D341Med (cell line): Measurements from ENCODE around the gene FAM181A.
A peak's percentile ranks its signal among the peaks of the same experiment; 100 is the strongest.

Experiments
- DNase-seq: peaks from one replicate; pipeline ENCODE4 v3.0.0; 2012; ENCODE audit warnings: low spot score

The FAM181A gene

DNA sequence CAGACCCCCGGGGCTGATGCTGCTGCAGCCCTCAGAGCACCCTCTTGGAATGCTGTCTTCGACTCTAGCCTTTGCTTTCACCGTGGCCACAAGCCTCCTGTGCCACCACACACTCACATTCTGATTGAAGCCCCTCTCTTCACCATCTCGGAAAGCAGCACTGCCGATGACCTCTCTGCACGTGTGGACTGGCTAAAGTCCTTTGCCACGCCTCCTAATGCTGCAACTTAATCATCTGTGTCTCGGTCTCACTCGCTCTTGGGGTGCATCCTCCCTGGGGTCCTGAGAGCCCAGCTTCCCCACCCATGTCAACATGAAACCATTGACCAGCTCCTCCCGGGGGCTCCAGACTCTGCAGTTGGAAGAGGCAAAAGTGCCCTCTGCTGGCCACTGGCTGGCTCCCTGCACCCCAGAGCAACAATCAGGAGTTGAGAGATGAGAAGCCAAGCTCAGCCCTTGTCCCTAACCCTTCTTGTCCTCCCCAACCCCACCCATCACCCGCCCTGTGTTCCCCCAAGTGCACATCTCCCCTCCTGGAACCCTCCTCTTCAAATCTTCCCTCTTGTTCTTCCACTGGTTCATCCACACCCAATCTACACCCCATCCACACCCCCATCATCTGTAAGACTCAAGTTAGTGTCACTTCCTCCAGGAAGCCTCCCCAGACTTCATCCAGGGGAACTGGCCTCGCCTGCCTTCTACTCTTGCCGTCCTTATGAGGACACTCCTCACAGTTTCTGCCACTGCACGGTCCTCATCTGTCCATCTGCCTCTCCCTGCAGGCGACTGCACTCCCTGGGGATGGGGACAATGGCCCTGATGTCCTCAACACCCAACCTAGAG is 23.6 kb upstream of the FAM181A start:
- DNase-seq, result peak; percentile 55

DNA sequence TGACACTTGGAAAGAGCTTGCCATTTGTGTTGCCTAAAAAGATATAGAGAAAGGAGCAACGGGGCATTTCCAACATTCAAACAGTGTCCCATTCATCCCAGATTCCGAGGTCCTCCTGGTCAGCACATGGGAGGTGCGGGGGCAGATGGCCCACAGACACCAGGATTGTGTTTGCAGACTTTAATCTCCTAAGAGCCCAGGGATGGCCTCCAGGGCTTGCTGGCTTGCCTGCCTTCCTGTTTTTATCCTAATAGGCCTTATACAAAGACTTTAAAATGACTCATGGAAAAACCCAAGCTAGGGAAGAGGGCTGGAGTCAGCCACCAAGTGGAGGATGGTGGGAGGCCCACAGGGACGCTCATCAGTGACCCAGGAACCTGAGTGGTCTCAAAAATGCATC is 21.5 kb upstream of the FAM181A start:
- DNase-seq, result peak; percentile 51

DNA sequence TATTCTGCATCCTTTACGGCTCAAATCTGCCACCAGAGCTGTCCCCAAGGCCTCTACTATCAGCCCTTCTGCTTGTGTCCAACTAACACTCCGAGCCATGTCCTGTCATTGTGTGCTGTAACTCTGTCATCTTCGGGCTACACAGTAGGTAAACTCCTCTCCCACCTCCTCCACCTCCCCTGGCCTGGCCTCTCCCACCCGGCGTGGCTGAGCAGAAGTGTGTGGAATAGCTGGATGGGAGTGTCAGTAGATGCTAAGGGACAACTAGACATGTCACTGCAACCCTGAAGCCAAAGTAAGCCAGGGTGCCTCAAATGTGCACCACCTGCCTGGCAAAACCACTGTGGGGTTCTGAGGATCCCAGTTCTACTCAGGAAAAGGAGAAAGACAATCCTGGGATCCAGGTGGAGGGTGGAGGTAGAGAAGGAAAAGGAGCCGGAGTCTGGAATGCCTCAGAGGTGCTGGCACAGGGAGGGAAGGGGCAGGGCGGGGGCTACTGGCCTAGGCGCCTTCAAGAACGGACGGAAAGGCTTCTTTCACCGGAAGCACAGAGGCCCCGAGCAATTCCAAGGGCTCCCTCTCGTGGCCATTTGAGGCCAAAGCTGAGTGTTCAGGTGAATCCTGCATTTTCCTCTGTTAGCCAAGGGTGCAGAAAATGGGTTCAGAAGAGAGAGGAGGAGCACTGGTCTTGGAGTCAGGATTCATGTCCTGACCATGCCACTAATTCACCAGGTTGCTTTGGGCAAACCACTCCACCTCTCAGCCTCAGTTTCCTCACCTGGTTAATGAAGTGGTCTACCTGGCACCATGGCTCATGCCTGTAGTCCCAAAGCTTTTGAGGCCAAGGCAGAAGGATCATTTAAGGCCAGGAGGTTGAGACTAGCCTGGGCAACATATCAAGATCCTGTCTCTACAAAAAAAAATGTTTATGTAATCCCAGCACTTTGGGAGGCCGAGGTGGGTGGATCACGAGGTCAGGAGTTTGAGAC is 20.5 kb upstream of the FAM181A start:
- peak; percentile 86 for DNase-seq

DNA sequence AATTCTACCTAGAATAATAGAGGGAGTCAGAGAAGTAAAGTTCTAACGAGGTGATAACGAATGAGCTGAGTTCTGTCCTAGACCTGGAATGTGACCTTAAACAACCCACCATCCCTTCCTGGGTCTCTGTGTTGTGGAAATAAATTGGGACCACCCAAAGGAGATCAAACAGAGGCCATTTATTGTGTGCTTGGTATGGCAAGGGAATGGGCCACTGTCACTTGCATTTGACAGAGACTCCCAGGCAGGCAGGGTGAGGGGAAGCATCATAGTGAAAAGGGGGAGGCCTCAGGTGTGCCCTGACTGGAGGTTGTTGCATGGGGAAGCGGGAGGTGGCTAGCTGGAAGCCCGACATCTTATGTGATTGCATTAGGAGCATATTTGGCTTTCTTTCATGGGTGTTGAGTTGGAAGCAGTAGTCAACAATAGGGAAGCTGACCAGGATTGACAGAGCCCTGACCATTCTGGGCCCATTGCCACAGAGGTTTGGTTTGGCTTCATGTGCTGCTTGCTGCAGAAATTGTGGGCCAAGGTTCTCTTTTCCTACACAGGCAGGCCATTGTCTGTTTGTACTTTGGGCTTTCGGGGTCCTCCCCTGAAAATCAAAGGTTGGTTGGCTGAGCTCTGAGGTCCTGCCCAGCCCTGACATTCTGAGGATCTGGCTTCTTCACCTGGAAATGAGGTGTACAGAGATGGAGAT is 17.6 kb upstream of the FAM181A start:
- no peak for DNase-seq

DNA sequence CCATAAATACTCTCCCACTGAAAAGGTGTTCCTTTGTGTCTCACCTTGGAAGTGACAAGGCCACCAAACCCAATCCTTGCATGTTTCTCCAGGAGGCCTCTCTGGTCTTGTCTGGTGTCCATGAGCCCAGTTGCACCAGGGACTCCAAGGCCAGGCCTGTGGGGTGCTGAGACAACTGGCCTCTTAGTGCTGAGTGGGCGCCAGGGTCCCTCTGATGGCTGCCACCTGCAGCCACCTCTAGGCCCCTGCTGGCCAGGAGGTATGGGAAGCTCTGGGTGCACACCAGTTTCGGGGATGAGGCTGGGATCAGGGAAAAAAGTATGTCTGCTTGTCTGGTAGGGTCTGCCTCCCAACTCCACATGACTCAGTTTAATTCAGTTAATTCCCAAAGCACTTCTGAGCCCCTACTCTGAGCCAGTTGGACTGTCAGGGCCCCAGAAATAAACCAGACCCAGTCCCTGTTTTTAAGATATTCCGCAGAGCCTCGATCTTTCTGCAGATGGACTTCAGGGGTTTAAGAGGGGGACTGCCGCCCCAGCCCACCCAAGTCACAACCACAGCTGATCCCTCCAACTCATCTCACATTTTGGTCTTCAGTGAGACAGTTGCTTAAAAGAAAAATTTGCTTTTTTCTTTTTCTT is 15.0 kb upstream of the FAM181A start:
- DNase-seq, result no peak

DNA sequence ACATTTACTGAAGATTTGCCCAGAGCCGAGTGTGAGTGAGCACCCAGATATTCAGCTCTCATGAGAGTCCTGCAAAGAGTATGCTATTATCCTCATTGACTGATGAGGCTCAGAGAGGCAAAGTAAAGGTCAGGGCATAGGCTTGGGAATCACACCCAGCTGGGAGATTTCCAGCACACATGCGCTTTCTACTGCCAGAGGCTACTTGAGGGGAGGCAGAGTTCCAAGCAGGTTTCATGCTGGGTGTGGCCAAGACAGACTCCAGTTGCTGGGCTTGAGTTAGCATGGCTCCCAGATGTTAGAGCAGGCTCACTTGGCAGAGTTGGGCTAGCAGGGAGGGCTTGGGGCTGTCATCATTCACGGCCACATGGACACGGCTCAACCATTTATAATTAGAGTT is 14.4 kb upstream of the FAM181A start:
- no peak for DNase-seq

DNA sequence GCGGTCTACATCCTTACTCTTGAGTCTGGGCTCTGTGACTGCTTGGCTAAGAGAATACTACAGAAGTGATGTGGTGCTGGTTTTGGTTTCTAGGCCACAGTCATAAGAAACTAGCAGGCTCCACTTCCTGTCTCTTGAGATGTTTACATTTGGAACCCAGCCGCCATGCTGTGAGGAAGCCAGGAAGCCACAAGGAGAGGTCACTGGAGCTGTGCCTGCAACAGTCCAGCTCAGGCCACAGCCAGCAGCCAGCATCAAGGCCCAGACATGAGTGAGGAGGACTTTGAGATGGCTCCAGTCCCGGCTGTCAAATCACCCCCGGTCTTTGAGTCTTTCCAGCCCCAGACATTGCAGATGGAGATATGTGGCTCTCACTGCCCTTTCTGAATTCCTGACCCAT is 12.9 kb upstream of the FAM181A start:
- DNase-seq, result no peak

DNA sequence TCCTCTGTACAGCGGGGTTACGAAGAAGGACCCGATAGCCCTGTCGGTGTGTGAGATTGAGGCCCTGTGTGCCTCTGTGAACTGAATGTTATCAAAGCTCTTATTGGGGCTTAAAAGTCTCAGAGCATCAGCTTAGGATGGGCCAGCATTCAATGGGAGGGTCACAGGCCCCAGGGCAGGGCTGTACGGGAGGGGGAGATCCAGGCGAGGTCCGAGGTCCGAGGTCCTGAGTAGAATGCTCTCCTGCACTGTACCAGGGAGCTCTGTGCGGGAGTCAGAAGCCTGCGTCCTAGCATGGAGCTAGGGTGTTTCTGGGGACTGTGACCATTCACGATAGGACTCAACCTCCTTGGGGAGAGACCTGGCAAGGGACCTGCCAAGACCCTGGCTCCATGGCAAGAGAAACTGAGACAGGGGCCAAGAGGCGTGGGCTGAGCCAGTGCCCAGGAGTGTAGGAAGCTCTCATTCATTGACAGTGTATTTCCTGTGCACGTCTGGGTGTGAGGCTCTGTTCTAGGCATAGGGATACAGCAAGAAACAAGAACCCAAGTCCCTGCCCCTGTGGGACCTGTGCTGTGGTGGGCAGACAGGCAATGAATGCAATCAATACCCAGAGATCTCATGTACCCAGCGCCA is 12.0 kb upstream of the FAM181A start:
- no peak for DNase-seq

DNA sequence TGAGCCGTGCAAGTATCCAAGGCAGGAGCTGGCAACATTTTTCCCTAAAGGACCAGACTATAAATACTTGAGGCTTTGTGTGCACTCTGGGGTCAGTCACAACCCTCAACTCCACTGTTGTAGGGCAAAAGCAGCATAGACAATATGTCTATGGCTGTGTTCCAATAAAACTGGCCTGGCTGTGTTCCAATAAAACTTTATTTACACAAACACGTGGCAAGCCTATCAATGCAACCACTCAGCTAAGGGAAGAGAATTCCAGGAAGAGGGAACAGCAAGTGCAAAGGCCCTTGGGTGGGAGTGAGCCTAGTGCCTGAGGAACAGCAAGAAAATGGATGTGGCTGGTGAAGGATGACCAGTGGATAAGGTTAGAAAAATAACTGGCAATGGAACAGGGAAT is 11.3 kb upstream of the FAM181A start:
- no peak for DNase-seq

DNA sequence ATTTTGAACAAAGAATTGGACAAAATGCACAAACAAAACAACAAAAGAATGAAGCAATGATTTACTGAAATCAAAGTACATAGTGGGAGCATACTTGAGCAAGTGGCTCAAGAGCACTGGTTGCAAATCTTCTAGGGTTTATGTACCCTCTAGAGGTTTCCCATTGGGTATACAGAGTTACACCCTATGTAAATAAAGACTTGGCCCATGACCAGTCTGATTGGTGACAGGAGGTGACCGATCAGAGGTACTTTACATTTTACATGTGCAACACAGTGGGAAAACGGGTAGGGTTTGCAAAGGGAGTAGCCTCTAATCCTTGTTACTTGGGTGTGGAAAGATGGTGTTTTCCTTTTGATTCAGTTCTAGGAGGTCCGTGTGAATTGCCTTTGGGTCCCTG is 10.6 kb upstream of the FAM181A start:
- DNase-seq, result no peak

DNA sequence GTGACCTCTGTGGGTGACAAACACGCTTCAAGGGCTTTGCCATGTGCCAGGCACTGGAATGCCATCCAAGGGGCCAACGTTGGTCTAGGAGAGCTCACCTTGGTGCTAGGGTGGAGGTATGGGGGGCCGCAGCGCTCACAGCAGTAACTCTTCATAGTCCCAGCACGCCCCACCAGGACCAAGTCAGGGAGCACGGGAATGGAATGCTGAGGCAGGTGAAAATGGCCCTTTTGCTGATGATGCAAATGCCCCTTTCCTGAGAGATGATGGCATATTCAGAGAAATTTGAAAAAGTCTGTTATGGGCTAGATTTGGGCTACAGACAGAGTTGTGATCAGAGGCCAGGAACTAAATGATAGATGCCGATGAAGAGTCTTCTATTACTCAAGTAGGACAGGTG is 10.0 kb upstream of the FAM181A start:
- DNase-seq, result no peak

DNA sequence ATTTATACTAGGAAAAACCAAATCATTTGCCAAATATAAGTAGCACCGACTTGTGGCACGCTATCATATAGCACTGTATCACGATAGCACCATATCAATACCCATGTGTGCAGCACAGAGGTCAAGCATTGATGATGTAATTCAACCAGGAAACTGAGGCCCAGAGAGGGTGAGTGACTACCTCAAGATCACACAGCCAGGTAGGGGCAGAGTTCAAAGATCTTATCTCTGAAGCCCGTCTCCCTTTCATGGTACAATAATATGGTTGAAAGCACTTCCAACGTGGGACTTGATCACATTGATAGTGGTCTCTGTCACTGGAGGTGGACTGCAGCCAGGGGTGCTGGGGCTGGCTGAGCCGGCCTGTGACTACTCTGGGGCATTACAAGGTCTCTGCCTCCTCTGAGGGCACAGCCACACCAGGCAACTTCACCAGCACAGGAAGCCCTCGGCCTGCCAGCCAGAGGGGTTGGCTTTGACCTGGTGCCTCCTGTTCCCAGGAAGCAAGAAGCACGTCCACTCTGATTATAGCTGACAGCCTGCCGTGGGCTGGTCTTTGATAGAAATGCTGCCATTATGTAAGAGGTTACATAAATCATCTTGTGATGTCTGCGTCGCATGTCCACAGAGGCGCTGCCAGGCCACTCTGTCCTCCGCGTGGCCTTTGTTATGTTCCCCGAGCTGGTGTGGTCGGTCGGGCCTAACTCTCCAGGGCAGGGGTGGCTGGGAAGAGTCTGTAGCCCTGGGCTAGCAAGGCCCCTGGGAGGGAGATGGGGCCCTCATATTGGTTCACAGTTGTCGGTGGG is 5.9 kb upstream of the FAM181A start:
- no peak for DNase-seq

DNA sequence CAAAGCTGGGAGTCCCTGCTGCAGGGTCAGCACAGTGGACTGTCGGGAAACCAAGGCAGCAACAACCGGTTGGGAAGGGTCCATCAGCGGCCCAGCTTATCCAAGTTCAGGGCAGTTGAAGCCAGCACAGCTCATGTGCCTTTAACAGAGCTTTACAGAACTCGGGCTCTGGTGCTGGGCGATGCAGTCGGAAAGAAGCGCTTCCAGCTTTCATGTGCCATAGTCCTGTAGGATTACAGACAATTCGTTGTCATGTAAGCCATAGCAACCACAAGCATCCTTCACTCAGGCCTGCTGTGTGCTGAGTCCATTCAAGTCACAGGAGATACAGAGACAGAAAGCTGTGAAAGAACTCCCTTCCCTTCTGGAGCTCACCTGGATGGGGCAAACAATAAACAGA is 3.5 kb upstream of the FAM181A start:
- DNase-seq, result no peak

DNA sequence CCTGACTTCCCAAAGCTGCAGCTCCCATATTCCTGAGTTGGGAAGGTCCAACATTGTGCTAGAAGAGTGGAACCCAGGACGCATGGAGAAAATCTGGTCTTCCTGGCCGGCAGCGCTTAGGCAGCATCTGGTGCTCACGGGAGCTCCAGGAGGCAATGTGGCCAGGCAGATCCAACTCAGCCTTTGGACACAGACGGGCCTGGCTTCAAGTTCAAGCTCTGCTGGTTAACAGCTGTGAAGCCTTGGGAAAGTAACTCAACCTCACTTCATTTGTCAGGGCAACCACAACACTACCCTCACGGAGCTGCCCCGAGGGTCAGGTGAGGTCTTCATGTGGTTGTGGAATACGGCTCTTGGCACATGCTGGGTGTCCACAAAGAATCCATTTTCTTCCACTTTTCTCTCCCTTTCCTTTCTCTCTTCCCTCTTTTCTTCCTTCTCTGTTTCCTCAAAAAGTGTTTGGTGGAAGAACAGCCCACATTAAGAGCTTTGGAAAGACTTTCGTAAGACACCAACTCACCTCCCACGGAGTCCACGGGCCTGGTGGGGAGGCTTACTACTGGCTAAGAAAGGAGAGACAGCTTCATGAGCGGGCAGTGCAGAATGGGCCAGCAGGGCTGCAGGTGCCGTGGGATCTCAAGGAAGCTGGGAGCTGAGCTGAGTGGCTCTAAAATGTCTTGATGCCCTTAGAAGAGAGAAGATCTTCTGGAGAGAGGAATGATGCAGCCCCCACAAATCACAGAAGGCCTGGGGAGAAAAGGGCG is 2.4 kb upstream of the FAM181A start:
- DNase-seq, result no peak

DNA sequence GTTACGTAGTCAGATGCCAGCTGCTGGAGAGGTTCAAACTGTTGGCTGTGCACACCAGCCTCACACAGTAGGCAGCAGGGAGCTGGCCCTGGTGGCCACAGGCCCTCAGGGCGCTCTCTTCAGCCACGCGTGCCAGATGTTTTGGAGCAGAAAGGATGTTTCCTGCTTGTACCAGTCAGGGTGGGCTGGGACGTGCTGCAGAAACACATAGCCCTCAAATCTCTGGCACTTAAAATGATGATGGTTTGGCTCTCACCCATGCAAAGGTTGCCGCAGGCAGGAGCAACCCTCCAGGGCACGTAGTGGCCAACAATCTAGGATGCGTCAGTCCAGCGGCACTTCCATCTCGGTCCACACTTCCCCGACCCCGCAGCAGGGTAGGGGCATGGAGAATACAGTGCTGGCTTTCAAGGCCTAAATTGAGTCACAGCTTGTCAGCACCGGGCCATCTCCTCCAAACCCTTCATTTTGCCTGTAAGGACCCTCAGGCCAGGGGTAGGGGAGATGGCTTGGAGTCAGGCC is 1.7 kb upstream of the FAM181A start:
- DNase-seq, result no peak

DNA sequence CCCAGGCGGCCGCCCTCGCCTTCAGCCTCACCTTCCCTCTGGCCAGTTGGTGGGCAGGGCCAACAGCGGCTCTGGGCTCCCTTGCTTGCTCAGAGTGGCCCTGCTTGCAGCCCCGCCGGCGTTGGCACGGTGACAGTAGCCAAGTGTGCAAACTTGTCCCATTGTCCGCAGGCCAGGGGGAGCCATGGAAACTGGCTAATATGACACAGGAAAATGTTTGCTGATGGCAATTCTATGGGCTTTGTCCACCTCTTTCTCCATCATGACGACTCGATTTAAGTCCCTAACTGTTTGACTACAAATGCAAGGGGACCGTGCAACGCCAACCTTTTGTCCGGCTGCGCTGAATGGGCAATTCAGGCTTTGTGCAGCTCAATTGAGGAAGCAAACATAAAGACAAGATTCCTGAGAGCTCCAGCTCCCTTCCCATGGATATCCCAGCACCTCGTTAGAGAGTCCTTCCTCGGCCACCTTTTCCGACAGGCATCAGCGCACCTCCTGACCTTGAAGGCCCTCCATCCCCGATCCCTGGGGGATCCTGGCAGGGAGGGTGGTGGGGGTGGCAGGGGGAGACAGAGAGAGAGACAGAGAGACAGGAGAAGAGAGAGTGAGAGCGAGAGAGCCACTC is 785 bp upstream of the FAM181A start:
- no peak for DNase-seq

DNA sequence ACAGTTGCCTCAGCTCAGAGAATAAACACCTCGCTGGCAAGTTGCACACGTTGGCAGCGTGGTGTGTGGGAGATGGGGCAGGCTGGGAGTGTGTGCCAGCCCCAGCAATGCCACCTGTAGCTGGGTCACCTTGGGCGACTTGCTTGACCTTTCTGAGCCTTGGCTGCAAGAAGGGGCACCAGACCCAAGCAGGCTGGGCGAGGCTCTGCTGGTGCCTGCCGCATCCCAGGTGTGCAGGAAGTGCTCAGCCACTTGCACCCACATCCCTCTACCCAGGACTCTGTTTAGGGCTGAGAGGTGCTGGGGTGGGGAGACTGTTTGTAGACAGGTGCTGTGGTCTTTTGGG is 629 bp downstream of the FAM181A start:
- no peak for DNase-seq

DNA sequence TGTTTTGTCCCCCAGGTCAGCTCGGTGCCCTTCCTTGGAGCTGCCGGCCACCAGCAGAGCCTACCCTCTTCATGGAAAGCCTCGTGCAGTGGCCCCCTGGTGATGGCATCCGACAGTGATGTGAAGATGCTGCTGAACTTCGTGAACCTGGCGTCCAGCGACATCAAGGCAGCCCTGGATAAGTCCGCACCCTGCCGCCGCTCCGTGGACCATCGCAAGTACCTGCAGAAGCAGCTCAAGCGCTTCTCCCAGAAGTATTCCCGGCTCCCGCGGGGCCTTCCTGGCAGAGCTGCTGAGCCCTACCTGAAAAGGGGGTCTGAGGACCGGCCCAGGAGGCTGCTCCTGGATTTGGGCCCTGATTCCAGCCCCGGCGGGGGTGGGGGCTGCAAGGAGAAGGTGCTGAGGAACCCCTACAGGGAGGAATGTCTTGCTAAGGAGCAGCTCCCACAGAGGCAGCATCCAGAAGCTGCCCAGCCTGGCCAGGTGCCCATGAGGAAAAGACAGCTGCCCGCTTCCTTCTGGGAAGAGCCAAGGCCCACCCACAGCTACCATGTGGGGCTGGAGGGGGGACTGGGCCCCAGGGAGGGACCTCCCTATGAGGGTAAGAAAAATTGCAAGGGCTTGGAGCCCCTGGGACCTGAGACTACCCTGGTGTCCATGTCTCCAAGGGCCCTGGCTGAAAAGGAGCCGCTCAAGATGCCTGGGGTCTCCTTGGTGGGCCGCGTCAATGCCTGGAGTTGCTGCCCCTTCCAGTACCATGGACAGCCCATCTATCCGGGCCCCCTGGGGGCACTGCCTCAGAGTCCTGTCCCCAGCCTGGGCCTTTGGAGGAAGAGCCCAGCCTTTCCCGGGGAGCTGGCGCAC is 1.3 kb downstream of the FAM181A start:
- DNase-seq, result no peak
